ENCODE results near the gene CETN2. TPM values are rescaled to one million over a fixed set of nuclear protein-coding genes. Genes with fewer than 3 reads are reported as not detected.
A peak's percentile ranks its signal among the peaks of the same experiment; 100 is the strongest.

CETN2 gene
- total and polyA plus RNA-seq, 2 donors (not counting 3 experiments of a cell fraction or from before 2014, with no cell fraction given) = 15.4 to 28.2 TPM

DNA sequence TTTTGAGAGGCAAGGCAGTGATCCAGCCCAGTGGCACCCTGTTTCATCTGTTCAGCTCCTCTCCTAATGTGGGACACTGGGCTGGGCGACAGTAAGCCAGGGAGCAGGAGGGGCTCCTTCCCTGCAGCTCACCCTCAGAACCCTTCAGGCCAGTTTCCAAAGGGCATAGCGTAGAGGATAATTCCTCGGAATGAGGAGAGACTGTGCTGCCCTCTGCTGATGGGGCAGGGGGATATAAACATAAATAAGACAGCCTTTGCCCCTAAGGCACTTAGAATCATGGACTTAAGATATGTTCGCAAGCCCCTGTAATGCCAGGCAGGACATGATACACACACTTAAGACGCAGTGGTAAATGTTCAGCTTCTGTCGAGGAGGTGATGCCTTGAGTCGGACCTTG lies 39.4 kb upstream of the CETN2 start:
- peak; percentile 55 for FAIRE-seq
- intact Hi-C loops (cut with micrococcal nuclease) (no loop called here), dilution Hi-C loops (cut with MboI; ENCODE audit: extremely low pct_ligation_motif_present, low sequenced_read_pairs) (no loop called here)
- no peak overlapping the region for H3K4me3 ChIP-seq (replicated peaks in 1 of 3; ENCODE audit: insufficient read depth in 1 of 3, low read depth in 1 of 3, low read length in 3 of 3)
- H3K27me3 ChIP-seq (ENCODE audit: control insufficient read depth in 2 of 2, insufficient read depth in 2 of 2, low read length in 2 of 2) = no peaks in the 10 kb centered on the region
- no peak overlapping the region for H3K9ac ChIP-seq (replicated peaks; ENCODE audit: extremely low read depth, insufficient read depth, low read length)
- no peak overlapping the region for H3K4me2 ChIP-seq (ENCODE audit: insufficient read depth, low read length)
- CTCF ChIA-PET = no interaction called here
- DNase-seq (ENCODE audit: low read depth, low spot score) = no peak
- no peak overlapping the region for H3K27ac ChIP-seq (ENCODE audit: insufficient read depth, low read depth, low read length)
- no peak for TF ChIP-seq POLR2AphosphoS5 (IDR thresholded peaks at IDR 0.05; ENCODE audit: insufficient read depth, low read depth, low read length)
- TF ChIP-seq EZH2 (IDR thresholded peaks at IDR 0.05; ENCODE audit: borderline replicate concordance, low read depth, low read length, severe bottlenecking) = no peak
- no TSS peak for BruUV-seq (replicated peaks)
- no peaks in the 10 kb centered on the region for H3K4me1 ChIP-seq (ENCODE audit: control insufficient read depth, extremely low read depth, insufficient read depth, low read length)
- peaks cover 3 to 12% of the 10 kb centered on the region in 2 experiments for H3K36me3 ChIP-seq (ENCODE audit: control insufficient read depth in 2 of 2, extremely low read depth in 1 of 2, insufficient read depth in 2 of 2, low read length in 2 of 2)
- no peaks in the 10 kb centered on the region for H3K79me2 ChIP-seq (ENCODE audit: control insufficient read depth, insufficient read depth, low read length)
- POLR2A ChIA-PET = no interaction called here
- H3K9me1 ChIP-seq (replicated peaks; ENCODE audit: control insufficient read depth, extremely low read depth, insufficient read depth, low read length) = no peaks in the 10 kb centered on the region
- H4K20me1 ChIP-seq (replicated peaks; ENCODE audit: control insufficient read depth, extremely low read depth, insufficient read depth, low read length) = no peaks in the 10 kb centered on the region
- no peak overlapping the region for H2AFZ ChIP-seq (ENCODE audit: low read depth, low read length)
- no peaks in the 10 kb centered on the region for H3K9me3 ChIP-seq (replicated peaks; ENCODE audit: control insufficient read depth, insufficient read depth, low read length)

- DNase-seq (ENCODE audit: low read depth, low spot score) (no peak), FAIRE-seq (no peak)
- TF ChIP-seq CTCF (IDR thresholded peaks at IDR 0.05; ENCODE audit: extremely low read depth in 1 of 2, insufficient read depth in 1 of 2, low read depth in 1 of 2, low read length in 2 of 2) (no peak), POLR2A (IDR thresholded peaks at IDR 0.05; ENCODE audit: low read depth, low read length) (no peak), MYC (IDR thresholded peaks at IDR 0.05; ENCODE audit: low read depth, low read length) (no peak), JUN (IDR thresholded peaks at IDR 0.05; ENCODE audit: borderline replicate concordance, insufficient read depth, insufficient read length, low read depth) (no peak), MAX (IDR thresholded peaks at IDR 0.05; ENCODE audit: insufficient read depth, insufficient read length) (no peak), GATA2 (IDR thresholded peaks at IDR 0.05; ENCODE audit: insufficient read depth, insufficient read length, low read depth, low read length) (no peak), POLR2AphosphoS5 (IDR thresholded peaks at IDR 0.05; ENCODE audit: insufficient read depth, low read depth, low read length) (no peak), EZH2 (IDR thresholded peaks at IDR 0.05; ENCODE audit: borderline replicate concordance, low read depth, low read length, severe bottlenecking) (no peak), FOS (IDR thresholded peaks at IDR 0.05; ENCODE audit: borderline replicate concordance, insufficient read depth, low read length) (no peak)
- no peaks in the 10 kb centered on the region for H3K79me2 ChIP-seq (ENCODE audit: control insufficient read depth, insufficient read depth, low read length)
- ChIA-PET CTCF (no interaction called here), POLR2A (no interaction called here)
- H4K20me1 ChIP-seq (replicated peaks; ENCODE audit: control insufficient read depth, extremely low read depth, insufficient read depth, low read length) = no peaks in the 10 kb centered on the region
- H3K27me3 ChIP-seq (ENCODE audit: control insufficient read depth in 2 of 2, insufficient read depth in 2 of 2, low read length in 2 of 2) = no peaks in the 10 kb centered on the region
- dilution Hi-C loops (cut with MboI; ENCODE audit: extremely low pct_ligation_motif_present, low sequenced_read_pairs) = no loop called here
- intact Hi-C loops (cut with micrococcal nuclease) = no loop called here
- no peak overlapping the region for H3K27ac ChIP-seq (ENCODE audit: insufficient read depth, low read depth, low read length)
- no peaks in the 10 kb centered on the region for H3K9me3 ChIP-seq (replicated peaks; ENCODE audit: control insufficient read depth, insufficient read depth, low read length)
- no peak overlapping the region for H3K9ac ChIP-seq (replicated peaks; ENCODE audit: extremely low read depth, insufficient read depth, low read length)
- H3K36me3 ChIP-seq (ENCODE audit: control insufficient read depth in 2 of 2, extremely low read depth in 1 of 2, insufficient read depth in 2 of 2, low read length in 2 of 2) = peaks cover 3 to 16% of the 10 kb centered on the region in 2 experiments
- H3K4me1 ChIP-seq (ENCODE audit: control insufficient read depth, extremely low read depth, insufficient read depth, low read length) = no peaks in the 10 kb centered on the region
- H3K9me1 ChIP-seq (replicated peaks; ENCODE audit: control insufficient read depth, extremely low read depth, insufficient read depth, low read length) = no peaks in the 10 kb centered on the region
- H3K4me2 ChIP-seq (ENCODE audit: insufficient read depth, low read length) = no peak overlapping the region
- H3K4me3 ChIP-seq (replicated peaks in 1 of 3; ENCODE audit: insufficient read depth in 1 of 3, low read depth in 1 of 3, low read length in 3 of 3) = no peak overlapping the region
- no peak overlapping the region for H2AFZ ChIP-seq (ENCODE audit: low read depth, low read length)
- BruUV-seq (replicated peaks) = no TSS peak
These were observed 35.8 kb upstream of the CETN2 start for GRCh38 chrX:152866386-152866785.
